ENCODE measurements around the gene RBMS1. TPM values are rescaled to one million over a fixed set of nuclear protein-coding genes. Genes with fewer than 3 reads are reported as not detected.

RBMS1 gene
- total RNA-seq, 1 experiment from 2014 or later, result 65.4 TPM

DNA sequence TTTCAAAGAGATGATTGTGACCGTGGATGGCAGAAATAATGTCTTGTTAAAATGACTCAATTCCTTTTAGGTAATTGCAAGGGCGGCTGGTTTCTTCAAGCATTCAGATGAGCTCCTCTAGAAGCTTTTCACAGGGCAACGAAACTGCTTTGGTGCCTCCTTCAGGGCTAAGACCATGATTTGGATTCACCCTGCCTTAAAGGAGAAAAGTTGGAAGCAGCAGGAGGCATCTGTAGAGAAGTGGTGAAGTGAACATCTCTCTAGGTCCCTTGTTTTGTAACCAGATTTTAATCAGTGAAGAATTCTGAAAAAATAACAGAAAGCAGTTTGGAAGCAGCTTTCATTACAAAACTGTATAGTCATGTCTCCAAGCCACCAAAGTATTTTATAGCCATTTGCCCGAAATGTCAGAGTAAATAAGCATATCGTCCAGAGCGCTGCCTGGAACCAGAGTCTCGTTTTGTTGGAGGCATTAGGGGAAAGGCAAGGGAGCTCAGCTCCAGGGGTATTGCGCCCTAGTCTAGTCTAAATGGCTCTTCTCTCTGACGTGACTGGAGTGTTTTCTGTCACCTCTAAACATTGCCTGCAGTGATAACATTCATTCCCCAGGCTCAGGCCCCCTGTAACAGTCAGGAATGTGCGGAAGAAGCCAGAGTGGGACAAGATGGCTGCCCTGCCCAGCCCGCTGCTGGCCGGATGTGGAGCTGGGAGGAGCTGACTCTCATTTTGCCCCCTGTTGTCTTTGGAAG lies 235.7 kb downstream of the RBMS1 start:
- DNase-seq (ENCODE audit: unreplicated experiment), result peak; percentile 27
- H3K4me1 Mint-ChIP-seq (ENCODE audit: insufficient read depth, unreplicated experiment), result peaks cover 12% of the 10 kb centered on the region
- ChIA-PET CTCF (interaction anchor here (1.0 to 1.3 kb wide), 4 partner anchors 8 to 782 kb away, joined by 3 to 4 read pairs (median 4); no protein-coding TSS in a partner anchor), POLR2A (interaction anchor here (0.7 to 1.7 kb wide), 3 partner anchors 8 to 908 kb away, joined by 3 to 5 read pairs (median 4); no protein-coding TSS in a partner anchor)
- no TSS peak for BruUV-seq (replicated peaks)
- TF ChIP-seq, protein P1, sequence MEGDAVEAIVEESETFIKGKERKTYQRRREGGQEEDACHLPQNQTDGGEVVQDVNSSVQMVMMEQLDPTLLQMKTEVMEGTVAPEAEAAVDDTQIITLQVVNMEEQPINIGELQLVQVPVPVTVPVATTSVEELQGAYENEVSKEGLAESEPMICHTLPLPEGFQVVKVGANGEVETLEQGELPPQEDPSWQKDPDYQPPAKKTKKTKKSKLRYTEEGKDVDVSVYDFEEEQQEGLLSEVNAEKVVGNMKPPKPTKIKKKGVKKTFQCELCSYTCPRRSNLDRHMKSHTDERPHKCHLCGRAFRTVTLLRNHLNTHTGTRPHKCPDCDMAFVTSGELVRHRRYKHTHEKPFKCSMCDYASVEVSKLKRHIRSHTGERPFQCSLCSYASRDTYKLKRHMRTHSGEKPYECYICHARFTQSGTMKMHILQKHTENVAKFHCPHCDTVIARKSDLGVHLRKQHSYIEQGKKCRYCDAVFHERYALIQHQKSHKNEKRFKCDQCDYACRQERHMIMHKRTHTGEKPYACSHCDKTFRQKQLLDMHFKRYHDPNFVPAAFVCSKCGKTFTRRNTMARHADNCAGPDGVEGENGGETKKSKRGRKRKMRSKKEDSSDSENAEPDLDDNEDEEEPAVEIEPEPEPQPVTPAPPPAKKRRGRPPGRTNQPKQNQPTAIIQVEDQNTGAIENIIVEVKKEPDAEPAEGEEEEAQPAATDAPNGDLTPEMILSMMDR (IDR thresholded peaks at IDR 0.05; ENCODE audit: unreplicated experiment), result no peak
- intact Hi-C loops (cut with micrococcal nuclease), result no loop called here
- no peaks in the 10 kb centered on the region for H3K36me3 Mint-ChIP-seq (ENCODE audit: insufficient read depth, unreplicated experiment)
- no peak overlapping the region for H3K27ac Mint-ChIP-seq (ENCODE audit: low read depth, unreplicated experiment)
- H3K9me3 Mint-ChIP-seq (ENCODE audit: unreplicated experiment), result peaks cover 7% of the 10 kb centered on the region
- no peak overlapping the region for H3K4me3 Mint-ChIP-seq (ENCODE audit: unreplicated experiment)
- no peaks in the 10 kb centered on the region for H3K27me3 Mint-ChIP-seq (ENCODE audit: insufficient read depth, unreplicated experiment)

DNA sequence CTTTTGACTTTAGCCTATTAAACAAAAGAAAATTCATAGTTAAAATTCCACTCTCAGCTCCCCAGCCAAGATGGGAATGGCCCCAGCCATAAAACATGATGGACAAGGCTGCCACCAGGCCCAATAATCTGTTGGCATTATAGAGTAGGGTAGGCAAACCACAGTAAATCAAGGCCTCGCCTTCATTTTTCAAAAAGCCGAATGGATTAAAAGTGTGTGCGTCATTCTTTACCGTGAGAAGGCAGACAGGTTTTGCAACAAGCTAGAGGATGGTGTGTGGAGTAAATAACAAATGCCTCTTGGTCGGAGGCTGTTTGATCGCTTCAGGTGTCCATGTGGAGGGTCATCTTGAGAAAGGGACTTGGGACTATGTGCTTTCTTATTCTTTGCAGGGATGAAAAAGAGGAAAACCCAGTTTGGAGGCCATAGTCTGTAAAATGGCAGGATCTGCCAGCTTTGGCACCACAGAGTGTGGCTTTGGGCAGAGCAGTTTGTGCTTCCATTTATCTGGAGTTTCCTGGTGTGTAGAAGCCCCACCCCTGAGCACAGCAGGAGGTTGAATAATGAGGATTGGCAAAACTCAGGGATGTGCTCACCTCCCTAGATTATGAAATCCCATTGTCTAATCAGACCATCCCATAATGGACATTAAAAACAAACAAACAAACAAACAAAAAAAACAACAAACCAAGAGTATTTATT lies 236.4 kb downstream of the RBMS1 start:
- Mint-ChIP-seq H3K36me3 (ENCODE audit: insufficient read depth, unreplicated experiment) (no peaks in the 10 kb centered on the region), H3K4me1 (ENCODE audit: insufficient read depth, unreplicated experiment) (peaks cover 16% of the 10 kb centered on the region), H3K27ac (ENCODE audit: low read depth, unreplicated experiment) (peak overlapping the region; percentile 30), H3K27me3 (ENCODE audit: insufficient read depth, unreplicated experiment) (no peaks in the 10 kb centered on the region), H3K9me3 (ENCODE audit: unreplicated experiment) (peaks cover 7% of the 10 kb centered on the region), H3K4me3 (ENCODE audit: unreplicated experiment) (no peak overlapping the region)
- peak; percentile 38 for DNase-seq (ENCODE audit: unreplicated experiment)
- CTCF ChIA-PET, result interaction anchor here (0.7 to 1.3 kb wide), 5 partner anchors 8 to 783 kb away, joined by 3 to 4 read pairs (median 3); no protein-coding TSS in a partner anchor
- POLR2A ChIA-PET, result interaction anchor here (0.7 to 1.7 kb wide), 4 partner anchors 9 to 909 kb away, joined by 3 to 5 read pairs (median 4); no protein-coding TSS in a partner anchor
- BruUV-seq (replicated peaks), result no TSS peak
- intact Hi-C loops (cut with micrococcal nuclease), result no loop called here
- TF ChIP-seq, protein P1 (IDR thresholded peaks at IDR 0.05; ENCODE audit: unreplicated experiment), result no peak

- Mint-ChIP-seq H3K4me1 (ENCODE audit: insufficient read depth, unreplicated experiment) (peaks cover 23% of the 10 kb centered on the region), H3K4me3 (ENCODE audit: unreplicated experiment) (no peak overlapping the region), H3K27ac (ENCODE audit: low read depth, unreplicated experiment) (no peak overlapping the region), H3K27me3 (ENCODE audit: insufficient read depth, unreplicated experiment) (no peaks in the 10 kb centered on the region), H3K36me3 (ENCODE audit: insufficient read depth, unreplicated experiment) (no peaks in the 10 kb centered on the region), H3K9me3 (ENCODE audit: unreplicated experiment) (peaks cover 7% of the 10 kb centered on the region)
- CTCF ChIA-PET, result interaction anchor here (0.7 to 1.9 kb wide), 4 partner anchors 9 to 738 kb away, joined by 4 to 9 read pairs (median 5); no protein-coding TSS in a partner anchor
- BruUV-seq (replicated peaks), result no TSS peak
- no peak for DNase-seq (ENCODE audit: unreplicated experiment)
- TF ChIP-seq, protein P1 (IDR thresholded peaks at IDR 0.05; ENCODE audit: unreplicated experiment), result no peak
- intact Hi-C loops (cut with micrococcal nuclease), result no loop called here
- POLR2A ChIA-PET, result interaction anchor here (0.7 to 1.7 kb wide), 3 partner anchors 22 to 151 kb away, joined by 3 to 4 read pairs (median 3); no protein-coding TSS in a partner anchor
These were observed 237.1 kb downstream of the RBMS1 start for GRCh38 chr2:160256507-160256906.

DNA sequence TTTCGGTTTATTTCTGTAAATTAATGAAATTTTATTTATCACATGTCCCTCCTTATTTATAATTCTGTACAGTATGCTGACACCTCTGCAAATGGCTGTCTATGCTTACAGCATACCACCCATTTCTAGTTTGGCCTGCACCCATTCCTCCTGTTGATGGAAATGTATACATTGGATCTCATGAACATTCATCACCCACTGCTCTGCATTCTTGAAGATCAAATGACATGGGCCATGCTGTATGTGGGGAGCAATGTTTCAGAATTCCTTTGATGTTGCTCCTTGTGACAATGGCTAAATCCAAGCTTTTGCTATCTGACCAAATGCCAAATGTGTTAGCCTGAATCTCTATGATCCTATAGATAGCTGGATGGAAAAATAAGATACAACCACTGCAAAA lies 238.2 kb downstream of the RBMS1 start:
- BruUV-seq (replicated peaks), result no TSS peak
- no peak overlapping the region for H3K27ac Mint-ChIP-seq (ENCODE audit: low read depth, unreplicated experiment)
- intact Hi-C loops (cut with micrococcal nuclease), result no loop called here
- DNase-seq (ENCODE audit: unreplicated experiment), result no peak
- TF ChIP-seq, protein P1 (IDR thresholded peaks at IDR 0.05; ENCODE audit: unreplicated experiment), result no peak
- H3K36me3 Mint-ChIP-seq (ENCODE audit: insufficient read depth, unreplicated experiment), result no peaks in the 10 kb centered on the region
- POLR2A ChIA-PET, result interaction anchor here (1.2 kb wide), 1 partner anchor 34 kb away, joined by 5 read pairs; no protein-coding TSS in a partner anchor
- no peaks in the 10 kb centered on the region for H3K27me3 Mint-ChIP-seq (ENCODE audit: insufficient read depth, unreplicated experiment)
- H3K9me3 Mint-ChIP-seq (ENCODE audit: unreplicated experiment), result peaks cover 7% of the 10 kb centered on the region
- H3K4me1 Mint-ChIP-seq (ENCODE audit: insufficient read depth, unreplicated experiment), result peaks cover 23% of the 10 kb centered on the region
- CTCF ChIA-PET, result interaction anchor here (0.6 to 1.9 kb wide), 9 partner anchors 11 to 770 kb away, joined by 3 to 9 read pairs (median 4); no protein-coding TSS in a partner anchor
- no peak overlapping the region for H3K4me3 Mint-ChIP-seq (ENCODE audit: unreplicated experiment)
